Measurements from ENCODE around the gene TANC1. TPM values are rescaled to one million over a fixed set of nuclear protein-coding genes. Genes with fewer than 3 reads are reported as not detected.

Gene TANC1
- total and polyA plus RNA-seq, 2 experiments from 2014 or later: 2.8 to 9.5 TPM

- H3K27me3 ChIP-seq (ENCODE audit: insufficient read depth): no peaks in the 10 kb centered on the region
- Mint-ChIP-seq H3K9me3 (no peaks in the 10 kb centered on the region; the same call in 2 of the 3 replicates), H3K4me1 (no peaks in the 10 kb centered on the region; the same call in 2 of the 3 replicates), H3K27ac (no peak overlapping the region), H3K27me3 (ENCODE audit: insufficient read depth, low read depth, poor library complexity) (peaks cover 5% of the 10 kb centered on the region), H3K4me3 (no peak overlapping the region), H3K36me3 (ENCODE audit: low read depth) (no peaks in the 10 kb centered on the region)
- TF ChIP-seq JUNB (IDR thresholded peaks at IDR 0.05; ENCODE audit: unreplicated experiment) (no peak), EZH2 (IDR thresholded peaks at IDR 0.05; ENCODE audit: low read depth, unreplicated experiment) (no peak), CTCF (conservative IDR thresholded peaks at IDR 0.05; ENCODE audit: low read depth in 2 of 2) (no peak), ZNF114 (CRISPR knock-in tag; IDR thresholded peaks at IDR 0.05) (no peak), NANOG (IDR thresholded peaks at IDR 0.05; ENCODE audit: borderline replicate concordance) (no peak), CREB1 (CRISPR knock-in tag; IDR thresholded peaks at IDR 0.05; ENCODE audit: low read depth) (no peak), ZNF331 (CRISPR knock-in tag; IDR thresholded peaks at IDR 0.05; ENCODE audit: low read depth) (no peak), ZNF462 (CRISPR knock-in tag; IDR thresholded peaks at IDR 0.05) (no peak), STAT1 (IDR thresholded peaks at IDR 0.05; ENCODE audit: unreplicated experiment) (no peak), POLR2AphosphoS5 (IDR thresholded peaks at IDR 0.05; ENCODE audit: low read depth) (no peak), EZH2phosphoT487 (IDR thresholded peaks at IDR 0.05; ENCODE audit: unreplicated experiment) (no peak)
- TF ChIP-seq, protein P1, sequence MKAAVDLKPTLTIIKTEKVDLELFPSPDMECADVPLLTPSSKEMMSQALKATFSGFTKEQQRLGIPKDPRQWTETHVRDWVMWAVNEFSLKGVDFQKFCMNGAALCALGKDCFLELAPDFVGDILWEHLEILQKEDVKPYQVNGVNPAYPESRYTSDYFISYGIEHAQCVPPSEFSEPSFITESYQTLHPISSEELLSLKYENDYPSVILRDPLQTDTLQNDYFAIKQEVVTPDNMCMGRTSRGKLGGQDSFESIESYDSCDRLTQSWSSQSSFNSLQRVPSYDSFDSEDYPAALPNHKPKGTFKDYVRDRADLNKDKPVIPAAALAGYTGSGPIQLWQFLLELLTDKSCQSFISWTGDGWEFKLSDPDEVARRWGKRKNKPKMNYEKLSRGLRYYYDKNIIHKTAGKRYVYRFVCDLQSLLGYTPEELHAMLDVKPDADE (IDR thresholded peaks at IDR 0.05): no peak
- TF ChIP-seq, protein P2, sequence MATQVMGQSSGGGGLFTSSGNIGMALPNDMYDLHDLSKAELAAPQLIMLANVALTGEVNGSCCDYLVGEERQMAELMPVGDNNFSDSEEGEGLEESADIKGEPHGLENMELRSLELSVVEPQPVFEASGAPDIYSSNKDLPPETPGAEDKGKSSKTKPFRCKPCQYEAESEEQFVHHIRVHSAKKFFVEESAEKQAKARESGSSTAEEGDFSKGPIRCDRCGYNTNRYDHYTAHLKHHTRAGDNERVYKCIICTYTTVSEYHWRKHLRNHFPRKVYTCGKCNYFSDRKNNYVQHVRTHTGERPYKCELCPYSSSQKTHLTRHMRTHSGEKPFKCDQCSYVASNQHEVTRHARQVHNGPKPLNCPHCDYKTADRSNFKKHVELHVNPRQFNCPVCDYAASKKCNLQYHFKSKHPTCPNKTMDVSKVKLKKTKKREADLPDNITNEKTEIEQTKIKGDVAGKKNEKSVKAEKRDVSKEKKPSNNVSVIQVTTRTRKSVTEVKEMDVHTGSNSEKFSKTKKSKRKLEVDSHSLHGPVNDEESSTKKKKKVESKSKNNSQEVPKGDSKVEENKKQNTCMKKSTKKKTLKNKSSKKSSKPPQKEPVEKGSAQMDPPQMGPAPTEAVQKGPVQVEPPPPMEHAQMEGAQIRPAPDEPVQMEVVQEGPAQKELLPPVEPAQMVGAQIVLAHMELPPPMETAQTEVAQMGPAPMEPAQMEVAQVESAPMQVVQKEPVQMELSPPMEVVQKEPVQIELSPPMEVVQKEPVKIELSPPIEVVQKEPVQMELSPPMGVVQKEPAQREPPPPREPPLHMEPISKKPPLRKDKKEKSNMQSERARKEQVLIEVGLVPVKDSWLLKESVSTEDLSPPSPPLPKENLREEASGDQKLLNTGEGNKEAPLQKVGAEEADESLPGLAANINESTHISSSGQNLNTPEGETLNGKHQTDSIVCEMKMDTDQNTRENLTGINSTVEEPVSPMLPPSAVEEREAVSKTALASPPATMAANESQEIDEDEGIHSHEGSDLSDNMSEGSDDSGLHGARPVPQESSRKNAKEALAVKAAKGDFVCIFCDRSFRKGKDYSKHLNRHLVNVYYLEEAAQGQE (IDR thresholded peaks at IDR 0.05; ENCODE audit: unreplicated experiment): no peak
- H2AFZ ChIP-seq: no peak overlapping the region
- no peak overlapping the region for H3K27ac ChIP-seq (ENCODE audit: low read depth)
- DNase-seq (ENCODE audit: low spot score) (no peak), ATAC-seq (no peak)
- H3K9me2 ChIP-seq (ENCODE audit: insufficient read depth): no peaks in the 10 kb centered on the region
- H3K36me3 ChIP-seq (ENCODE audit: insufficient read depth): no peaks in the 10 kb centered on the region
- no peaks in the 10 kb centered on the region for H3F3A ChIP-seq (replicated peaks; ENCODE audit: low read depth)
- no peak overlapping the region for H3K4me3 ChIP-seq
- H4K20me1 ChIP-seq (replicated peaks; ENCODE audit: insufficient read depth): no peaks in the 10 kb centered on the region
- H3K79me2 ChIP-seq (replicated peaks; ENCODE audit: insufficient read depth): no peaks in the 10 kb centered on the region
- H3K4me1 ChIP-seq (ENCODE audit: insufficient read depth): no peaks in the 10 kb centered on the region
- no peak overlapping the region for H3K4me2 ChIP-seq
Observed at GRCh38 chr2:159117658-159118057, 149.2 kb downstream of the TANC1 start.
